GM19238 (cell line): Measurements from ENCODE around the gene C19orf53.
"Not testable (repeated sequence)": the region's sequence is repeated elsewhere in the genome, so short reads cannot be mapped to it uniquely, and the experiment has no call there.

Source experiments
- DNase-seq: peaks from one replicate; pipeline ENCODE4 v3.0.0; 2011; ENCODE audit warnings: low spot score; ENCODE audit not compliant: insufficient read length

C19orf53 gene

GRCh38 chr19:13774217-13775191 lies at the start of gene C19orf53:
TSS of gene C19orf53 (plus strand) at chr19:13774456. CDS start at chr19:13774478, 22 bp downstream.
- DNase-seq = peak; percentile 95

DNA sequence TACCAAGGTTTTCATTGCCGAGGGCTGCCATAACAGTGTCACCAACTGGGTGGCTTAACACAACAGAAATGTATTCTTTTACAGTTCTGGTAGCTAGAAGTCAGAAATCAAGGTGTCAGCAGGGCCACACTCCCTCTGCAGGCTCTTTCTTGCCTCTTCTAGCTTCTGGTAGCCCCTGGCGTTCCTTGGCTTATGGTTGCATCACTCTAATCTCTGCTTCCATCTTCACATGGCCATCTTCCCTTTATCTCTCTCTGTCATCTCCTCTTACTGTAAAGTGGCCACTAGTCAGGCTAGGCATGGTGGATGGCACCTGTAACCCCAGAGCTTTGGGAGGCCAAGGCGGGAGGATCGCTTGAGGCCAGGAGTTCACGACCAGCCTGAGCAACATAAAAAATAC lies 47.9 kb upstream of the C19orf53 start:
- DNase-seq = no peak

DNA sequence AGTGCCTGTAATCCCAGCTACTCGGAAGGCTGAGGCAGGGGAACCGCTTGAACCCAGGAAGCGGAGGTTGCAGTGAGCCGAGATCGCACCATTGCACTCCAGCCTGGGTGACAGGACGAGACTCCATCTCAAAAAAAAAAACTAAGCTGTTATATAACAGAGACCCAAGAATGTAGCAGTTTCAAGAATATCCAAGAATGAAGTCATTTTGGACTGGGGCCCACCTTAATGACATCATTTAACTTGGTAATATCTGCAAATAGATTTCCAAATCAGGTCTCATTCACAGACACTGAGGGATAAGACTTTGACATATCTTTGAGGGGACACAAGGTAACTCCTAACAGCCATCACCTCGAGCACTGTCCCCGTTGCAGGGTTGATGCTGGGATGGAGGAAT lies 46.5 kb upstream of the C19orf53 start:
- DNase-seq = no peak

DNA sequence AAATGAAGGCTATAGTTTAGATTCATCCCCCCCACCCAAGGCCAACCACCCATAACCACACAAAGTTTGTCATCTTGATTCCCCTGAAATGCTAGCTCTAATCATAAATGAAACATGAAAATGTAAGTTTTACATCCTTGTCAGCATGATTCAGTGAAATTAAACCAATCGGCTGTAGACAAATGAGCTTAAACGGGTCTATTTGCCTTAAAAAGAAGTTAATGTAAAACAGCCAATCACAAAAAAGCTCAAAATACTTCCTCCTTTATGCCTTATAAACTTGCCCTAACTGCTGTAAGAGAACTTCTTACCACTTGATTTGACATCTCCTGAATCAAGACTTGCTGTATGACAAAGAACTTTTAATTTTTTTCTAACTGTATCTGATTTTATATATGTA lies 44.4 kb upstream of the C19orf53 start:
- DNase-seq = no peak

- DNase-seq = peak; percentile 99
Observed at GRCh38 chr19:13731147-13731964, 42.9 kb upstream of the C19orf53 start.

- no peak for DNase-seq
Observed at GRCh38 chr19:13732337-13732736, 41.9 kb upstream of the C19orf53 start.

DNA sequence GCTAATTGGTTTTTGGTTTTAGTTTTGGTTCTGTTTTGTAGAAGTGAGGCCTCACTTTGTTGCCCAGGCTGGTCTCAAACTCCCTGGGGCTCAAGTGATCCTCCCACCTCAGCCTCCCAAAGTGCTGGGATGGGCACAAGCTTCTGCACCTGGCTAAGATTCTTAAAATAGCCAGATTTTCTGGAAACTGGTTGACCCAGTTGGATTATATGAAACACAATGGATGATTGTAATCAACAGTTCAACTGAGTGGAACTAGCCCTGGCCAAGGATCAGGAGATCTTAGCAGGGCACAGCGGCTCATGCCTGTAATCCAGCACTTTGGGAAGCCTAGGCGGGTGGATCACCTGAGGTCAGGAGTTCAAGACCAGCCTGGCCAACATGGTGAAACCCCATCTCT lies 39.5 kb upstream of the C19orf53 start:
- DNase-seq = no peak

GRCh38 chr19:13738073-13738472 lies 36.2 kb upstream of the C19orf53 start:
- no peak for DNase-seq

DNA sequence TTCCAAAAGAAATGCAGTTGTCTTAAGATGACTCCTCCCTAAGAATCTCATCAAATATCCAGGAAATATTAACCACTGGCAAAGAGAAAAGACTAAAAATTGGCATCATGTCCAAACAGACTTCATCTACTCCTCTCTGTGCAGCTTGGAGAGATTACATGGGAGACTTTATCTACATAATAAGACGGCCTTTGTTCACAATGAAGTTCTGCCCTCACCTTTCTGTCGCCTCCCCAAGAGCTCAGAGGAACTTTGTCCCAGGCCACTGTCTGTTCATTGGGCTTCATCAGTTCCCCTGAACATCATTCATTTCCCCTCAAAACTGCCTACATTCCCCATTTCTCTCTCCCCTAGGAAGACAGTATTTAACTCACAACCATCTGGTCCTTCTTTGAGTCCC lies 32.4 kb upstream of the C19orf53 start:
- DNase-seq = no peak

GRCh38 chr19:13742756-13743155 lies 31.5 kb upstream of the C19orf53 start:
- DNase-seq = no peak

DNA sequence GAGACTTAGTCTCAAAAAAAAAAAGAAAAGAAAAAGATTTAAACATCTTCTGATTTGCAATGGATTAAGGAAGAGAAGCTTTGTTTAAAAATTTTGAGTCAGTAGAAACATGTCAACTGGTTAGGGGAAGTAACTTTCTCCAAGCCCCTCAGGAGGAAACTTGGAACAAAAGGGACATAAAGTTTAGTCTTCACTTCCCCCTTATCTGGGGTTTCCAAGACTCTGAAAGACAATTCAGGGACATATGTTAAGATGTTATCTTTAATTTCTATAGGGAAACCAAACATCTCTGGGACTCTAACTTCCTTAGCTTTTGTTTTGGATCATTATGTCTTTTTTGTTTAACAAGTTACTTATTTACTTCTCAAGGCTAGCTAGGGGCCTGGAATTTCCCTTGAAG lies 30.1 kb upstream of the C19orf53 start:
- no peak for DNase-seq

- no peak for DNase-seq
Observed at GRCh38 chr19:13747098-13747453, 27.2 kb upstream of the C19orf53 start.

- no peak for DNase-seq
Observed at GRCh38 chr19:13748169-13748828, 26.0 kb upstream of the C19orf53 start.

GRCh38 chr19:13751436-13751835 lies 22.8 kb upstream of the C19orf53 start:
- DNase-seq = no peak

DNA sequence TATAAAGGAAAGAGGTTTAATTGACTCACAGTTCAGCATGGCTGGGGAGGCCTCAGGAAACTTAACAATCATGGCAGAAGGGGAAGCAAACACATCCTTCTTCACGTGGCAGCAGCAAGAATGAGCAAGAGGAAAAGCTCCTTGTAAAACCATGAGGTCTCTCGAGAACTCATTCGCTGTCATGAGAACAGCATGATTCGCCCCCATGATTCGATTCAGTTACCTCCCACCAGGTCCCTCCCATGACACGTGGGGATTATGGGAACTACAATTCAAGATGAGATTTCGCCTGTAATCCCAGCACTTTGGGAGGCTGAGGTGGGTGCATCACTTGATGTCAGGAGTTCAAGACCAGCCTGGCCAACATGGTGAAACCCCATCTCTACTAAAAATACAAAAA lies 20.6 kb upstream of the C19orf53 start:
- DNase-seq = not testable (repeated sequence)

GRCh38 chr19:13756210-13756609 lies 18.0 kb upstream of the C19orf53 start:
- no peak for DNase-seq

DNA sequence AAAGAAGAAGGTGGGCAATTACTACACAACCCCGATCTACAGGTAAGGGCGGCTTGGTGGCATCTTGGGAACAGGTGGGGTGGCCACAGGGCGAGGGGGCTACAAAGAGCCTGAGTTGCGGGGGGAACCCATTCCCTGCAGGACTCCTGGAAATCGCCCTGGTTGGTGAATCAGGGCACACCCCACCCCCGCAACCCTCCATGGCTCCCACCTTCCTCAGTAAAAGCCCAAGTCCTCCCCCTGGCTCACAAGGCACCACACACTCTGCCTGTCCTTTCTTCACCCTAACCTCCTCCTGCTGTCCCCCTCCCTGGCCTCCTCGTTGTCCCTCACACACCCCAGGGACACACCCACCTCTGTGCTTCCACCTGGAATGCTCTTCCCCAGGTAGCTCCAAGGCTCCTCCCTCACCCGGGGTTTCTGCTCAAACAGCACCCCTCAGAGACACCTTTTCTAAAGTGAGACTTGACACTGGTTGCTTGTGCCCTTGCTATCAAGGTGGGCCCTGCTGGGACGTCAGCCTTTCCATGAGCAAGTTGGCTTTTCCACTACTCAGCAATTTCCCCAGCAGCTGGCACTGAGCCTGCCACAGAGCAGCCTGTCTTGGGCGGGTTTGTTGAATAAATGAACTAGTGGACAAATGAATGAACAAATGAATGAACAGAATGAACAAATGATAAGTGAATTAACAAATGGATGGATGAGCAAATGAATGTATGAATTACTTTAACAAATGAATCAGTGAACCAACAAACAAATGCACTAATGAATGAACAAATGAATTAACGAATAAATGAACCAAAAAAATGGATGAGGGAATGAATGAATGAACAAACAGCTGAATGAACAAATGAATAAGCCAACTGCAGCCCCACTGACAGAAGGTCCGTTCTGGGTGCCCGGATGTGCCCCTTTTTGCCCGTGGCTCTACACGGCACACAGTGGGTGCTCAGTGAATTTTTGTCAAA lies 16.2 kb upstream of the C19orf53 start:
- DNase-seq = no peak

GRCh38 chr19:13758795-13759194 lies 15.5 kb upstream of the C19orf53 start:
- no peak for DNase-seq

GRCh38 chr19:13761423-13761822 lies 12.8 kb upstream of the C19orf53 start:
- DNase-seq = no peak

GRCh38 chr19:13762635-13763235 lies 11.5 kb upstream of the C19orf53 start:
- no peak for DNase-seq
